Hematopoietic multipotent progenitor cell treated with erythropoietin and hydrocortisone succinate and interleukin-3 and kit ligand, for 8 days (in vitro differentiated cells): ENCODE measurements around the gene PLP1.
"Not testable (repeated sequence)": the region's sequence is repeated elsewhere in the genome, so short reads cannot be mapped to it uniquely, and the experiment has no call there.

ENCODE experiments used
- DNase-seq: peaks from one replicate; pipeline ENCODE4 v3.0.0-alpha.2; 2015

PLP1 gene

GRCh38 chrX:103781706-103782105 lies 5.1 kb downstream of the PLP1 start:
- DNase-seq: no peak

- DNase-seq: no peak
Observed at GRCh38 chrX:103782640-103783039, 6.0 kb downstream of the PLP1 start.

- no peak for DNase-seq
Observed at GRCh38 chrX:103783196-103783595, 6.6 kb downstream of the PLP1 start.

GRCh38 chrX:103783971-103784370 lies 7.3 kb downstream of the PLP1 start:
- no peak for DNase-seq

GRCh38 chrX:103789004-103789403 lies 12.4 kb downstream of the PLP1 start:
- DNase-seq: no peak

GRCh38 chrX:103791228-103791627 lies 14.6 kb downstream of the PLP1 start:
- no peak for DNase-seq

- DNase-seq: no peak
Observed at GRCh38 chrX:103791826-103792485, 15.3 kb downstream of the PLP1 start.

GRCh38 chrX:103792916-103793544 lies 16.4 kb downstream of the PLP1 start:
- no peak for DNase-seq

GRCh38 chrX:103793545-103793940 lies 16.9 kb downstream of the PLP1 start:
- DNase-seq: no peak

- DNase-seq: no peak
Observed at GRCh38 chrX:103794119-103794518, 17.5 kb downstream of the PLP1 start.

- DNase-seq: no peak
Observed at GRCh38 chrX:103797691-103798090, 21.1 kb downstream of the PLP1 start.

- DNase-seq: no peak
Observed at GRCh38 chrX:103800318-103800717, 23.7 kb downstream of the PLP1 start.

GRCh38 chrX:103805860-103806259 lies 29.2 kb downstream of the PLP1 start:
- DNase-seq: no peak

- DNase-seq: no peak
Observed at GRCh38 chrX:103806862-103807474, 30.3 kb downstream of the PLP1 start.

GRCh38 chrX:103811858-103812257 lies 35.2 kb downstream of the PLP1 start:
- no peak for DNase-seq

GRCh38 chrX:103817101-103817500 lies 40.5 kb downstream of the PLP1 start:
- not testable (repeated sequence) for DNase-seq

GRCh38 chrX:103817502-103817901 lies 40.9 kb downstream of the PLP1 start:
- peak; percentile 55 for DNase-seq

GRCh38 chrX:103818842-103819619 lies 42.4 kb downstream of the PLP1 start:
- no peak for DNase-seq

- DNase-seq: not testable (repeated sequence)
Observed at GRCh38 chrX:103820802-103821201, 44.2 kb downstream of the PLP1 start.

GRCh38 chrX:103823591-103823990 lies 47.0 kb downstream of the PLP1 start:
- no peak for DNase-seq

- no peak for DNase-seq
Observed at GRCh38 chrX:103825881-103826280, 49.2 kb downstream of the PLP1 start.

GRCh38 chrX:103828529-103828928 lies 51.9 kb downstream of the PLP1 start:
- no peak for DNase-seq

- DNase-seq: no peak
Observed at GRCh38 chrX:103830848-103831247, 54.2 kb downstream of the PLP1 start.
